OCI-LY7 (cell line): ENCODE measurements around the gene GALNT9. TPM values are rescaled to one million over a fixed set of nuclear protein-coding genes. Genes with fewer than 3 reads are reported as not detected.

Experiments
- BruUV-seq: library from RNA; stranded (reverse); fragments of 400-500 nt; replicated peaks from 2 replicates; lab custom pipeline; 2021; lab: Mats Ljungman, UMichigan
- CTCF ChIA-PET: fragments of 300-600 bp; sonication (Branson Sonifier 250); formaldehyde crosslinking; loops from one replicate; lab custom pipeline; 2022; ENCODE audit warnings: antibody characterized with exemption; ENCODE audit not compliant: unreplicated experiment; lab: Charles Lee
- POLR2A ChIA-PET: fragments of 300-600 bp; sonication (Branson Sonifier 250); formaldehyde crosslinking; loops from one replicate; lab custom pipeline; 2022; ENCODE audit warnings: antibody characterized with exemption; lab: Charles Lee
- DNase-seq: peaks from one replicate; pipeline ENCODE4 v3.0.0-alpha.2; 2015; ENCODE audit warnings: low spot score
- H2AFZ ChIP-seq: fragments of 200-600 bp; sonication (generic), shearing (Covaris generic); 2 replicates; pipeline ENCODE4 v1.6.1; 2014; ENCODE audit warnings: mild to moderate bottlenecking, antibody characterized with exemption, low read length, moderate library complexity
- H3K27ac ChIP-seq: fragments of 200-600 bp; sonication (generic); 2 replicates; pipeline ENCODE4 v1.5.1; 2014; ENCODE audit warnings: mixed run types, low read depth, mild to moderate bottlenecking, moderate library complexity, low read length, inconsistent platforms; ENCODE audit not compliant: poor library complexity, severe bottlenecking
- H3K36me3 ChIP-seq: fragments of 200-600 bp; sonication (generic); 2 replicates; pipeline ENCODE4 v1.6.1; 2014; ENCODE audit warnings: mild to moderate bottlenecking, antibody characterized with exemption, low read length, moderate library complexity, mixed read lengths; ENCODE audit not compliant: insufficient read depth
- H3K4me1 ChIP-seq: fragments of 200-600 bp; sonication (generic); 2 replicates; pipeline ENCODE4 v1.5.1; 2014; ENCODE audit warnings: mild to moderate bottlenecking, low read length; ENCODE audit not compliant: insufficient read depth, poor library complexity, severe bottlenecking
- H3K4me2 ChIP-seq: fragments of 200-600 bp; sonication (generic); 2 replicates; pipeline ENCODE4 v1.6.1; 2014; ENCODE audit warnings: mild to moderate bottlenecking, low read length
- H3K4me3 ChIP-seq: fragments of 200-600 bp; sonication (generic); 2 replicates; pipeline ENCODE4 v1.5.1; 2014; ENCODE audit warnings: mild to moderate bottlenecking, low read depth, low read length; ENCODE audit not compliant: poor library complexity, severe bottlenecking
- H3K79me2 ChIP-seq: fragments of 200-600 bp; sonication (generic); 2 replicates; pipeline ENCODE4 v1.6.1; 2016; ENCODE audit warnings: low read depth, mild to moderate bottlenecking, low read length, moderate library complexity, mixed read lengths; ENCODE audit not compliant: insufficient read depth
- H3K9me2 ChIP-seq: fragments of 200-600 bp; sonication (generic); 2 replicates; pipeline ENCODE4 v1.6.1; 2016; ENCODE audit warnings: mild to moderate bottlenecking, low read length, mixed read lengths; ENCODE audit not compliant: insufficient read depth
- H3K9me3 ChIP-seq: fragments of 200-600 bp; sonication (generic); 2 replicates; pipeline ENCODE4 v1.6.1; 2014; ENCODE audit warnings: mild to moderate bottlenecking, mixed run types, low read length, mixed read lengths
- H4K20me1 ChIP-seq: fragments of 200-600 bp; sonication (generic); 2 replicates; pipeline ENCODE4 v1.6.1; 2014; ENCODE audit warnings: mild to moderate bottlenecking, antibody characterized with exemption, low read length, moderate library complexity, mixed read lengths; ENCODE audit not compliant: insufficient read depth
- CTCF ChIP-seq: fragments of 200-600 bp; sonication (generic); conservative IDR thresholded peaks from 2 replicates; pipeline ENCODE4 v1.5.1; 2014; ENCODE audit warnings: mild to moderate bottlenecking, antibody characterized with exemption, low read length, moderate library complexity, mixed read lengths
- EZH2phosphoT487 ChIP-seq: fragments of 200-600 bp; sonication (generic); IDR thresholded peaks from 2 replicates; pipeline ENCODE4 v1.6.1; 2018; ENCODE audit warnings: low read depth, borderline replicate concordance, mild to moderate bottlenecking, mixed run types, antibody characterized with exemption, low read length, moderate library complexity, mixed read lengths
- intact Hi-C: fragments of 100-400 bp; cut with micrococcal nuclease; formaldehyde crosslinking; loops from one replicate; pipeline ENCODE4 v1.10.0; 2022; ENCODE audit not compliant: unreplicated experiment
- total RNA-seq, 2 experiments: library from RNA; depleted of rRNA in 1 of 2; stranded (reverse); fragments of >200 nt in 1 of 2; shearing (Covaris generic) in 1 of 2; gene quantifications; 2 replicates each; pipeline ENCODE4 v1.2.3, GENCODE V29; 2014 to 2022

Gene GALNT9
- total RNA-seq, 2 experiments from 2014 or later, result 0.28 TPM; not detected in 1

DNA sequence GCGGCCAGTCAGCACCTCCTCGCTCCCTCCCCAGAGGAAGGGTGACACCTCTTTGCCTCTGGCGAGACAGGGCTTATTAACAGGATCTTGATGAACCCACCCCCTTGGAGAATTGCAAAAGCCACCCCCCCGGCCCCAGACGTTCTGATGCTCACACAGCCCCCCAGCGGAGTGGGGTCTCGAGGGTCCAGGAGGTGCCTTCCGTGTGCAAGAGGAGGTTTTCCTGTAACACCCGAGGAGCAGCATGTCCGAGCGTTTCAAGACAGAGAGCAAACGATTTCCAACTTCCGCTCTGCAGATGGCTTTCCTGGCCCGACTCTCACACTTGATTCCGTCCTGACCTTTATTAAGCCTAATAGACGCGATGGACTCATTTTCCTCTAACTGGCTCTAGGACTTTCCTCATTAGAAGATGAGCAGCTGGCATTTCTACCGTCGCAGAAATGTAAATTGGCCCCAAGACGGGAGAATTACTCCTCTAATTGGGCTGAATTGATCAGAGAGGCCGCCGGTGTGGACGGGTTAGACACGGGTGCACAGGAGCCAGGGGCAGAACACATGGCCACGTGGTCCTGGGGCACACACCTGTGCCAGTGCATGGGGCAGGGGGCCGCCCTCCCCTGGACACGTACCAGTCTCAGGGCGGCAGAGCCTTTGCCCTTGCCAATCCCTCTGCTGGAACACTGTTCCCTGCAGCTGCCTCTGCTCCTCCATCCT is 100.8 kb downstream of the GALNT9 start:
- no peaks in the 10 kb centered on the region for H3K4me1 ChIP-seq
- BruUV-seq, result no TSS peak
- CTCF ChIA-PET, result no interaction called here
- TF ChIP-seq EZH2phosphoT487, result no peak
- no peak for TF ChIP-seq CTCF
- no peaks in the 10 kb centered on the region for H4K20me1 ChIP-seq
- no peaks in the 10 kb centered on the region for H3K79me2 ChIP-seq
- POLR2A ChIA-PET, result no interaction called here
- intact Hi-C loops, result no loop called here
- H3K4me3 ChIP-seq, result no peak overlapping the region
- no peak overlapping the region for H3K27ac ChIP-seq
- H3K9me3 ChIP-seq, result peaks cover 9% of the 10 kb centered on the region; the same call in 1 of the 2 replicates
- H3K4me2 ChIP-seq, result no peak overlapping the region
- H2AFZ ChIP-seq, result no peak overlapping the region
- no peaks in the 10 kb centered on the region for H3K9me2 ChIP-seq
- DNase-seq, result no peak
- H3K36me3 ChIP-seq, result no peaks in the 10 kb centered on the region

DNA sequence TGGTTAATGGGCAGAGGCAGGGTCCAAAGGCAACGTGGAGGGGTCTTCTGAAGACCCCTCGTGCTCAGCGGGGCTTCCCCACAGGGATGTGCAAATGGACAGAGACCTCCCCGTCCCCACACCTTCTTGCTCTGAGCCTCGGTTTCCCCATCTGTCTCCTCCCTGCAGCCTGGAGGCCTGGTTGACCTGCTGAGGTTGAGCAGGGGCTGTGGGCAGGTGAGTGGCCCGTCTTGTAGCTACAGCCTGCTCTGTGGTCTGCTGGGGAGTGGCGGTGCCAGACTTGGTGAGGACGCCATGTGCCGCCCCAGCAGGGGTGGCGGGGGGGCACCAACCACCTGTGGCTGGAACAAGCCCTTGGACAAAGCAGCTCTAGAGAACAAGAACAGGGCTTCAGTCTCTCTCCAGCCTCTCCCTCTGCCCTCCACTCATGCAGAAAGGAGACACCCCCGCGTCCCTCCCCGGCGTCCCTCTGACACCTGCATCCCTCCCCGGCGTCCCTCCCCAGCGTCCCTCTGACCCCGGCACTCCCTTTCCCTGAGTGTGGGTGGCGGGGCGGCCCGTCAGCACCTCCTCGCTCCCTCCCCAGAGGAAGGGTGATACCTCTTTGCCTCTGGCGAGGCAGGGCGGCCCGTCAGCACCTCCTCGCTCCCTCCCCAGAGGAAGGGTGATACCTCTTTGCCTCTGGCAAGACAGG is 101.5 kb downstream of the GALNT9 start:
- no peak overlapping the region for H3K4me3 ChIP-seq
- POLR2A ChIA-PET, result no interaction called here
- no TSS peak for BruUV-seq
- TF ChIP-seq EZH2phosphoT487, result no peak
- no peak for TF ChIP-seq CTCF
- no peaks in the 10 kb centered on the region for H3K36me3 ChIP-seq
- peaks cover under 1% of the 10 kb centered on the region for H3K4me1 ChIP-seq
- no peaks in the 10 kb centered on the region for H4K20me1 ChIP-seq
- no peak for DNase-seq
- no peak overlapping the region for H3K4me2 ChIP-seq
- no peaks in the 10 kb centered on the region for H3K9me2 ChIP-seq
- no peak overlapping the region for H2AFZ ChIP-seq
- H3K9me3 ChIP-seq, result peaks cover 9% of the 10 kb centered on the region; the same call in 1 of the 2 replicates
- CTCF ChIA-PET, result no interaction called here
- H3K79me2 ChIP-seq, result no peaks in the 10 kb centered on the region
- intact Hi-C loops, result no loop called here
- no peak overlapping the region for H3K27ac ChIP-seq

GRCh38 chr12:132227118-132227517 is 102.3 kb downstream of the GALNT9 start:
- Histone ChIP-seq H3K9me3 (peaks cover 9% of the 10 kb centered on the region; the same call in 1 of the 2 replicates), H3K27ac (no peak overlapping the region), H3K79me2 (no peaks in the 10 kb centered on the region), H4K20me1 (no peaks in the 10 kb centered on the region), H2AFZ (no peak overlapping the region), H3K36me3 (no peaks in the 10 kb centered on the region), H3K4me3 (no peak overlapping the region), H3K4me2 (no peak overlapping the region), H3K4me1 (peaks cover 8% of the 10 kb centered on the region), H3K9me2 (no peaks in the 10 kb centered on the region)
- no peak for DNase-seq
- intact Hi-C loops, result no loop called here
- POLR2A ChIA-PET, result no interaction called here
- BruUV-seq, result no TSS peak
- CTCF ChIA-PET, result no interaction called here
- TF ChIP-seq EZH2phosphoT487 (no peak), CTCF (no peak)
